Stimulated activated naive CD4-positive, alpha-beta T cell (primary cell): ENCODE measurements around the gene PHF21B.
"Not testable (repeated sequence)": the region's sequence is repeated elsewhere in the genome, so short reads cannot be mapped to it uniquely, and the experiment has no call there.

ENCODE experiments used
- DNase-seq, 6 experiments: peaks; one replicate each; lab custom pipeline; 2025; lab: John Stamatoyannopoulos, UW

Gene PHF21B

DNA sequence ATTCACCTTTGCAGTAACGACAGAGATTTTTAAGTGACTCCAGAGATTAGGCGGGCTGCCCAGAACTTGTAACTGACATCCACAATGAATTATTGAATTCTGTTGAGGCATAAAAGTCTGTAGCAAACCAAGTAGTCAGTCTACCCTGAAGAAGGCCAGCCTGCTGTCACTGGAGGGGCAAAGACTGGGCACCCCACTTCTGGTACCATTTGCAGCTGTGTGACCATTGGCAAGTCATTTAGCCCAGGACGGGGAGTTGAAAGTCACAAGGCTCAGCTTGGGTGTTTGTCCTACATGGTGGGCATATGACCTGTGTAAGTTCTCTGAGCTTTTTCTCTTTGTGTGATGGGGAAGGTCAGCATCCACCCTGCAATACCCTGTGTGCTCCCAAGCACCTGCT, 138.0 kb downstream of the PHF21B start:
- no peak for DNase-seq

GRCh38 chr22:44870021-44870420, 139.8 kb downstream of the PHF21B start:
- no peak for DNase-seq

DNA sequence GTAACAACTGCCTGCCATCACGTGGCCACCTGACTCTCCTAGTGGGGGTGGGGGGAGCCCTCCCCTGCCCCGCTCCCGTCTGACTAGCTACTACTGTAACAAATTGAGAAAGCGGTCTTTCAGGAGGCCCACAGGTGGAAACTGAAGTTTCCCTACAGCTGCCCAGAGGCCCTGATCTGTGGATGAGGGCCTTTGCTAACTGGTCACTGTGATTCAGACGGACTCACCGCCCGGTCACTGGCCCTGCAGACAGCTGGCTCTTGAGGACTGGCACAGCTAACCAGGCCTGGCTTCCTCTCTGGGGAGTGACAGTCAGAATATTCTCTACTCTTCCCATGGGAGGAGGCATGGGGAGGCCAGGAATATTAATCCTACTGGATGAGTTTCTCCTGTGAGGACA, 140.6 kb downstream of the PHF21B start:
- DNase-seq: no peak

DNA sequence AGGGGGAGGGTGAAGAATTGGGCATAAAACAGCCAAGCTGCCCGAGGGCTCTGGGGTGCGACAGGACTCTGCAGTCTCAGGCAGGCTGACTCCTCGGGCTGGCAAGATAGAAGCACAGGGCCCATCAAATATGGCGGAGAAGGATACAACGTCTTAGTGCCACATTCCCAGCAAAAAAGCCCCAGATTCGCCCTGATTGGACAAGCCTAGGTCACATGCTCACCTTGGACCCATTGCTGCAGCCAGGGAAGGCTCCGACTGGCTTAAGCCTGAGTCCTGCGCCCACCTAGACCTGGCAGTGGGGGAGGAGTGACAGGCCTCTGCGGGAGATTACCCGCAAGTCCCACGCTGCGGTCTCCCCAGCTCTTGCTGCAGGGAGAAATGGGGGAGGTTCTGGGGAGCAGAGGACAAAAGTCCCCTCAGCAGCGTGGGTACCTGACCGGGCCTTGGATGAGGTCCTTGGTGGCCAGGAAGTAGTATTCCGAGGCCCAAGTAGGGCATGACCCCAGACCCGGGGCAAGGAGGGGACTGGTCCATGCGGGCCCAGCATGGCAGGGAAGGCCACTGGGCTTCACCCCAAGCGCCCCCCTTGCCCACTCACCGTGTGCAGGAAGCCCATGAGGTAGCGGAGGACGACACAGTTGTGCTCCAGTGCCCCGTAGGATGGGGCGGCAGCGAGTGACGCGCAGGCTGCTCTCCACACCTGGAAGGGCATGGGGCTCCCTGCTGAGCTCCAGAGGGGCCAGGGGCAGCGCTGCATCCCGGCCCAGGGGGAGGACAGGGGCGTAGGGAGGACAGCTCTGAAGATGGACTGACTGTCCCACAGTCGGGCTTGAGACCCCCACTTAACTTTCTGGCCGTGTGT, 144.4 kb downstream of the PHF21B start:
- no peak for DNase-seq

DNA sequence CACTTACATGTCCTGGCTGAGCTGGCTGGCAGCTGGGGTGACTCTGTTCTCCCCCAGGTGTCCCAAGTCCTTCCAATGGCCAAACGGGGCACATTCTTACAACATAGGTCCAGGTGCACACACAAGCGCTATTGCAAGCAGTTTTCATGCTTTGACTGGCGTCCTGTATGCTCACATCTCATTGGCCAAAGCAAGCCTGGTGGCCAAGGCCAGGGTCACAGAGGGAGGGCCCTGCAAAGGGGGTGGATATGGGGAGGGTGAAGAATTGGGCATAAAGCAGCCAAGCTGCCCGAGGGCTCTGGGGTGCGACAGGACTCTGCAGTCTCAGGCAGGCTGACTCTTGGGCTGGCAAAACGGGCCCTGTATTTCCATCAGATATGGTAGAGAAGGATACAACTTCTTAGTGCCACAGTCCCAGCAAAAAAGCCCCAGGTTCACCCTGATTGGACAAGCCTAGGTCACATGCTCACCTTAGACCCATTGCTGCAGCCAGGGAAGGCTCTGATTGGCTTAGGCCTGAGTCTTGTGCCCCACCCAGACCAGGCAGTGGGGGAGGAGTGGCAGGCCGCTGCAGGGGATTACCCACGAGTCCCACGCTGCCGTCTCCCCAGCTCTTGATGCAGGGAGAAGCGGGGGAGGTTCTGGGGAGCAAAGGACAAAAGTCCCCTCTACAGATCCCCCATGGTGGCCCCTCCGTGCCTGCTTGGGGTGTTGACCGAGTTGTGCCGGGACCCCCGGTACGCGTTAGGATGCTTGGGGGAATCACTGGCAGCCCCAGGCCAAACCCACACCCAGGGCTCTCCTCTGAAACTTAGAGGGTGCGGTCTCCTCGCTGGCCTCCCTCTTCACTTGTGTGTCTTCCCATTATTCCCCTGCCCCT, 146.6 kb downstream of the PHF21B start:
- no peak for DNase-seq

- DNase-seq: no peak
Measured at GRCh38 chr22:44862281-44862680, 147.5 kb downstream of the PHF21B start.

DNA sequence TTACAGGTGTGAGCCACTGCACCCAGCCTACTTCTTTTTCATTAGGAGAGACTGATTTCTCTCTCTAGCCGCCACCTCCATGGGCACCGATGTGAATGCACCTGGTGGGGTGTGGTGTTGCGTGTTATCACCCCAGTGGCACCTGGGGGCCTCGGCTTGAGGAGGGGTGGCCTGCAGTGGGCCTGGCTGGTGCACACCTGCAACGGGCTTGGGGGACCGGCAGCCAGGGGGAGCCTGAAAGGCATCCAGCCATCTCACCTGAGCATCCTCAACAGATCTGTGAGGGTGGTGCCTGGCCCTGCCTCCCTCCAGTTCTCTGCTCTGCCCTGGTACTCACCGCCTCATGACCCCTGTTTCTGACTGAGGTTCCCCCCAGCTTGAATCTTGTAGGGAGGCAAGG, 148.6 kb downstream of the PHF21B start:
- DNase-seq: no peak

DNA sequence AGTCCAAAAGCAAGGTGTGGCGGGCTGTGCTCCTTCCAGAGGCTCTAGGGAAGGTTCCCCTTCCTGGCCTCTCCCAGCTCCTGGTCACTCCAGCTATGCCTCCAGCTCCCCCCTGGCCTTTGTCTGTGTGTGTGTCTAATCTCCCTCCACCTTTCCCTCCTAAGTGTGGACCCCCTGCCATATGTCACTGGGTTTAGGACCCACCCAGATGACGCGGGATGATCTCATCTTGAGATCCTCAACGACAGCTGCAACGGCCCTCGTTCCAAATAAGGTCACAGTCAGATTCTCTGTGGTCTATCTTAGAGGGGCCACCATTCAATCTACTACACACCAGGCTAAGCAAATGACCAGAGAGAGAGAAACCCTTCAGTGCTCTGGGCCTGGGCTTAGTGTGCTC, 149.5 kb downstream of the PHF21B start:
- DNase-seq: no peak

- DNase-seq: no peak
Measured at GRCh38 chr22:44859641-44860040, 150.2 kb downstream of the PHF21B start.

- DNase-seq: not testable (repeated sequence)
Measured at GRCh38 chr22:44858819-44859218, 151.0 kb downstream of the PHF21B start.

DNA sequence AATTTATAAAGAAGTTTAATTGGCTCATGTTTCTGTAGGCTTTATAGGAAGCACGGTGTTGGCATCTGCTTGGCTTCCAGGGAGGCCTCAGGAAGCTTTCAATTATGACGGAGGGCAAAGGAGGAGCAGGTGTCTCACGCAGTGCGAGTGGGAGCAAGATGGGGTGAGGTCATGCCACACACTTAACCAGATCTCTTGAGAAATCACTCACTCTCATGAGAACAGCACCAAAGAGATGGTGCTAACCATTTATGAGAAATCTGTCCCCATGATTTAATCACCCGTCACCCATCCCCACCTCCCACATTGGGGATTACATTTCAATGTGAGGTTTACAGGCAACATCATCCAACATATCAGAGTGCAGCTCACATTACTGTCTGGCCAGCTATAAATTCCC, 153.9 kb downstream of the PHF21B start:
- no peak for DNase-seq

DNA sequence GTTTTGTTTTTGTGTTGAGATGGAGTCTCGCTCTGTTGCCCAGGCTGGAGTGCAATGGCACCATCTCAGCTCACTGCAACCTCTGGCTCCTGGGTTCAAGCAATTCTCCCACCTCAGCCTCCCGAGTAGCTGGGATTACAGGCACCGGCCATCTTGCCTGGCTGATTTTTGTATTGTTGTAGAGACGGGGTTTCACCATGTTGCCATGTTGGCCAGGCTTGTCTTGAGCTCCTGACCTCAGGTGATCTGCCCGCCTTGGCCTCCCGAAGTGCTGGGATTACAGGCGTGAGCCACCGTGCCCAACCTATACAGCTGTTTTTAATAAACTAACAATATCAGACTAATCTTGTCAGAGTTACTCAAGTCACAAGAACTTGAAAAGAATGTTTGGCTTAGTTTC, 155.2 kb downstream of the PHF21B start:
- DNase-seq: not testable (repeated sequence)

GRCh38 chr22:44850946-44851345, 158.9 kb downstream of the PHF21B start:
- DNase-seq: no peak

DNA sequence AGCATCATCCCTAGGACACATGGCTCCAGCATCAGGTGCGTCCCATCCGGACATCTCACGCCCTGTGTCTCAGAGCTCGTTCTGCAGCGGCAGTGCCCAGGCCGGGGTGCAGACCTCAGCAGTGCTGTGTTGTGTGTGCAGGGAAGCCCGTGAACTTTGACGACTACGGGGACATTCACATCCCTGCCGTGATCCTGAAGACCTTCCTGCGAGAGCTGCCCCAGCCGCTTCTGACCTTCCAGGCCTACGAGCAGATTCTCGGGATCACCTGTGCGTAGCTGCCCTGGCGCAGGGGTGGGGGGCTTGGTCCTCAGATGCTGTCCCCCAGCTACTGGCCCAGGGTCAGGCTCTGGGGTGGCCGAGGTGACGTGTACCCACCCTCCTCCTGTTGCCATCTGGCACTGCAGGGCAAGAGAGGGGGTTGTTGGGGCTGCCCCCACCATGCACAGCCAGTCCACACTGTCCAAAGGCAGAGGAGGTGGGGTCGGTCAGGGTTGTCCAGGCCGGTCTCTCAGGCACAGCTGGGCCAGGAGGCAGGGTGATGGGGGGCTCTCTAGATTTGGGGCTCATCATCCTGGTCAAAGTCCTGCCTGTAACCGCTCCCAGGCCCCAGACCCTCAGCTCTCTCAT, 160.9 kb downstream of the PHF21B start:
- DNase-seq: no peak

DNA sequence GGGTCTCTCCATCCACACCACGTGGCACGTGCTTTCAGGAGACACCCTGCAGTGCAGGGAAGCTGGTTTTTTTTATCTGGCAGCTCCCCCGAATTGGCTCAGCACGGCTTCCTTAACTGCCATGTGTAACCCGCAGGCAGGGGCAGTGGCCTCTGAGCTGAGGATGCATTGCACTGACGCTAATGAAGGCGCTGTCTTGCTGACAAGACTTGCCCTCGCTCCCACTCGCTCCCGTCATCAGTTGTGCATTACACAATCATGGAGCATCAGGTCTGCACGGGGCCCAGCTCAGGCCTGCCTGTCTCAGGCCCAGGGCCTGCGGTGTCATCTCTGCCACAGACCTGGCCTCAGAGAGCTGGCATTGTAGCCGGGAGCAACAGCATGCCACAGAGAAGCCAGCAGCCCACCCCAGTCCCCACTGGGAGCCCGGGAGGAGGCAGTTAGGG, 161.5 kb downstream of the PHF21B start:
- no peak for DNase-seq

GRCh38 chr22:44847892-44848291, 161.9 kb downstream of the PHF21B start:
- DNase-seq: no peak

DNA sequence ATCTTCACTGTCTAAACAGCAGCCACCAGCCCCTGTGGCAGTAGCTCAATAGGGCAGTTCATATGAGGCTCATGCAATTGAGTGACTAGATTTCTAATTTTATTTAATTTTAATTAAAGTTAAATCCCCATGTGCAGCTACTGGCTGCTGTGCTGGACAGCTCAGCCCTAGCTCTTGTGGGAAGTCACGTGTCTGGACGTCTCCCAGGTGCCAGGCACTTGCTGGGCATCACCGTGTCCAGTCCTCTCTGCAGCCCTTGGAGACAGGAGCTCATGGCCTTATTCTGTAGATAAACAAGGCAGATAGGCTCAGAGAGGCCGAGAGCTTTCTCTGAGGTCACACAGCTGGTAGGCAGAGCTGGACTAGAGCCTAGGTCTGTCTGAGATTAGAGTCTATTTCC, 162.4 kb downstream of the PHF21B start:
- no peak for DNase-seq

DNA sequence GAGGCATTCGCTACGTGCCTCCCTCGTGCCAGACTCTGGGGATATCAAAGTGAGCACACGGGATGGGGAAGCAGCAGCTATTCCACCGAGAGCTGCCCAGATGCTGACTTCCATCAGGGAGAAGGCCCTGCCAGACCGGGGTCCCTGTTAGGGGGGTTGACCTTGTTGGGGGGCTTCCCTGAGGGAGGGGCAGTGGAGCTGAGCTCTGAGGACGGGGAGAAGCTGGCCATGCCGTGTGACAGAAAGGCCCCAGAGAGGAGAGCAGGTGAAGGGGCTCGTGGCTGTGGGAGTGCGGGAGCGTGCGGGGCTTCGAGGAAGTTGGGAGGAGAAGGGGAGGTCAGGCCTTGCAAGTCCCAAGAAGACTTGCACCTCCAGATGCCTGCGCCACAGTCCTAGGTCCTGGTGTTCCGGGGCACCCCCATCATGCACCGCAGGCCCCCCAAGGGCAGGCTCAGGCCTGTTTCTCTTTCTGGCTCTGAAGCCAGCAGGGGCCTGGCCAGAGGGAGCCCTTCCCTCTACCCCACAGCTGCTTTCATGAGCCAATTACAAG, 163.0 kb downstream of the PHF21B start:
- no peak for DNase-seq

GRCh38 chr22:44845796-44846720, 163.7 kb downstream of the PHF21B start:
- DNase-seq: no peak

DNA sequence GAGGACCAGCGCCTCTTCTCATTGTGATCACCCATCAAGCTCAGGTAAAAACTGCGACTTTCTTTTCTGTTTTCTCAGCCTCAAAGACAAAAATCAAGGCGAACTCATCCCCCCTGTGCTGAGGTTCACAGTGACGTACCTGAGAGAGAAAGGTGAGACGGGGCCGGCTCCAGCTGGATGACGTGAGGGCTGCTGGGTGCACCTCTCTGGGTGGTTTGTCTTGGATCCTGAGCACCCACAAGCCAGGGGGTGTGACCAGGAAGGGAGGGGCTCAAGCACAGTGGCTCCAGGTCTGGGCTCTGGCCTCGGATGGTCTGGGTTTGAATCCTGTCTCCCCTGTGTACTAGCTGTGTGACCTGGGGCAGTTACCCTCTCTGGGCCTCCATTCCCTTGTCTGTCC, 164.6 kb downstream of the PHF21B start:
- DNase-seq: no peak

- no peak for DNase-seq
Measured at GRCh38 chr22:44842417-44842816, 167.4 kb downstream of the PHF21B start.
